HCT116 (cell line): ENCODE data around the gene TPH2. TPM values are rescaled to one million over a fixed set of nuclear protein-coding genes. Genes with fewer than 3 reads are reported as not detected.

Source experiments
- ATAC-seq: fragments of 200-7000 bp; cut with Tn5 transposase; 2 replicates; pipeline ENCODE4 v1.9.1; 2020; ENCODE audit warnings: mild to moderate bottlenecking, moderate library complexity
- BruUV-seq: library from RNA; stranded (reverse); fragments of 400-500 nt; replicated peaks from 2 replicates; lab custom pipeline; 2021; lab: Mats Ljungman, UMichigan
- CTCF ChIA-PET: fragments of 300-600 bp; sonication (Branson Sonifier 250); formaldehyde crosslinking; loops from one replicate; lab custom pipeline; 2021; ENCODE audit warnings: antibody characterized with exemption; lab: Charles Lee
- POLR2A ChIA-PET: fragments of 300-600, 350-600 bp; sonication (Branson Sonifier 250); formaldehyde crosslinking; loops from one replicate; lab custom pipeline; 2021; ENCODE audit warnings: antibody characterized with exemption; lab: Charles Lee
- RAD21 ChIA-PET, 2 experiments: fragments of 300-600 bp; sonication (Branson Sonifier 250); formaldehyde crosslinking; loops; one replicate each; lab custom pipeline; 2023; ENCODE audit warnings: low total read pairs in 2 of 2; ENCODE audit not compliant: uncharacterized antibody in 2 of 2, unreplicated experiment in 2 of 2, low non-redundant PET in 1 of 2; lab: Charles Lee
- DNase-seq: peaks from one replicate; pipeline ENCODE4 v3.0.0-alpha.2; 2010; ENCODE audit warnings: low read depth, low spot score
- H2AFZ ChIP-seq: fragments of 200-600 bp; shearing (Covaris generic), sonication (generic); 2 replicates; pipeline ENCODE4 v1.6.1; 2017; ENCODE audit warnings: low read depth, mixed run types, mixed read lengths, antibody characterized with exemption, low read length; ENCODE audit not compliant: poor library complexity, severe bottlenecking
- H3K27ac ChIP-seq: 2 replicates; pipeline ENCODE4 v1.5.1; 2012; ENCODE audit warnings: low read depth, low read length
- H3K27me3 ChIP-seq: fragments of 200-600 bp; sonication (generic); 2 replicates; pipeline ENCODE4 v1.6.1; 2016; ENCODE audit warnings: mixed run types, low read length, mixed read lengths; ENCODE audit not compliant: insufficient read depth
- H3K36me3 ChIP-seq, 2 experiments: fragments of 200-500 bp in 1 of 2; fragments of 200-600 bp in 1 of 2; sonication (Bioruptor generic) in 1 of 2; sonication (generic) in 1 of 2; 2 replicates each; pipeline versions ENCODE4 v1.5.1 to v1.6.1; 2014 to 2016; ENCODE audit warnings: low read length in 2 of 2, inconsistent platforms in 1 of 2, mixed read lengths in 1 of 2, mixed run types in 1 of 2; ENCODE audit not compliant: insufficient read depth in 2 of 2, control insufficient read depth in 1 of 2
- H3K4me1 ChIP-seq, 2 experiments: fragments of 200-600 bp in 1 of 2; sonication (generic) in 1 of 2; 2 replicates each; pipeline versions ENCODE4 v1.5.1 to v1.6.1; 2012 to 2017; ENCODE audit warnings: low read length in 2 of 2, inconsistent platforms in 1 of 2, mild to moderate bottlenecking in 1 of 2, mixed read lengths in 1 of 2, mixed run types in 1 of 2, moderate library complexity in 1 of 2; ENCODE audit not compliant: insufficient read depth in 2 of 2, control insufficient read depth in 1 of 2
- H3K4me2 ChIP-seq: fragments of 200-600 bp; sonication (generic); 2 replicates; pipeline ENCODE4 v1.6.1; 2017; ENCODE audit warnings: mixed run types, low read length, mixed read lengths
- H3K4me3 ChIP-seq, 2 experiments: fragments of 200-600 bp in 1 of 2; sonication (generic) in 1 of 2; replicated peaks in 1 of 2; 2 replicates each; pipeline ENCODE4 v1.5.1; 2011 to 2016; ENCODE audit warnings: low read length in 2 of 2, control low read depth in 1 of 2, low read depth in 1 of 2, mild to moderate bottlenecking in 1 of 2, mixed read lengths in 1 of 2, mixed run types in 1 of 2
- H3K79me2 ChIP-seq: fragments of 200-600 bp; sonication (generic); 2 replicates; pipeline ENCODE4 v1.6.1; 2017; ENCODE audit warnings: mild to moderate bottlenecking, mixed run types, low read length, moderate library complexity, mixed read lengths; ENCODE audit not compliant: insufficient read depth
- H3K9ac ChIP-seq: fragments of 200-600 bp; sonication (generic); 2 replicates; pipeline ENCODE4 v1.6.1; 2016; ENCODE audit warnings: low read length, mixed read lengths
- H3K9me2 ChIP-seq: fragments of 200-600 bp; sonication (generic), shearing (Covaris generic); 2 replicates; pipeline ENCODE4 v1.6.1; 2017; ENCODE audit warnings: mixed run types, mild to moderate bottlenecking, moderate library complexity; ENCODE audit not compliant: insufficient read depth
- H3K9me3 ChIP-seq, 2 experiments: fragments of 200-500 bp in 1 of 2; fragments of 200-600 bp in 1 of 2; sonication (Bioruptor generic) in 1 of 2; sonication (generic) in 1 of 2; 2 replicates each; pipeline ENCODE4 v1.6.1; 2014 to 2017; ENCODE audit warnings: low read length in 2 of 2, mixed read lengths in 2 of 2, inconsistent platforms in 1 of 2, low read depth in 1 of 2, mild to moderate bottlenecking in 1 of 2, mixed run types in 1 of 2, moderate library complexity in 1 of 2; ENCODE audit not compliant: control insufficient read depth in 1 of 2, insufficient read depth in 1 of 2
- H4K20me1 ChIP-seq: fragments of 200-600 bp; sonication (generic), shearing (Covaris generic); 2 replicates; pipeline ENCODE4 v1.6.1; 2017; ENCODE audit warnings: mixed run types, mild to moderate bottlenecking, moderate library complexity; ENCODE audit not compliant: insufficient read depth
- CBX3 ChIP-seq: IDR thresholded peaks from 2 replicates; pipeline ENCODE4 v1.6.1; 2012; ENCODE audit warnings: low read depth
- EGR1 ChIP-seq: IDR thresholded peaks from 2 replicates; pipeline ENCODE4 v1.6.1; 2012; ENCODE audit warnings: low read depth
- ELF1 ChIP-seq: IDR thresholded peaks from 2 replicates; pipeline ENCODE4 v1.6.1; 2012; ENCODE audit warnings: low read depth, borderline replicate concordance
- EZH2 ChIP-seq: fragments of 200-600 bp; sonication (generic); IDR thresholded peaks from 2 replicates; pipeline ENCODE4 v1.6.1; 2017; ENCODE audit warnings: antibody characterized with exemption, mixed run types
- FOSL1 ChIP-seq: IDR thresholded peaks from 2 replicates; pipeline ENCODE4 v1.6.1; 2012; ENCODE audit warnings: low read depth
- RAD21 ChIP-seq: IDR thresholded peaks from 2 replicates; pipeline ENCODE4 v1.6.1; 2012; ENCODE audit warnings: low read depth, mild to moderate bottlenecking
- SP1 ChIP-seq: IDR thresholded peaks from 2 replicates; pipeline ENCODE4 v1.6.1; 2012; ENCODE audit warnings: low read depth
- SRF ChIP-seq: IDR thresholded peaks from 2 replicates; pipeline ENCODE4 v1.6.1; 2012; ENCODE audit warnings: low read depth
- TCF7L2 ChIP-seq: IDR thresholded peaks from 2 replicates; pipeline ENCODE4 v1.7.0; 2011; ENCODE audit warnings: borderline replicate concordance, inconsistent platforms; ENCODE audit not compliant: insufficient read depth, insufficient read length; ENCODE audit errors: extremely low read depth
- YY1 ChIP-seq: IDR thresholded peaks from 2 replicates; pipeline ENCODE4 v1.6.1; 2011; ENCODE audit warnings: low read length, low read depth, moderate library complexity, mild to moderate bottlenecking; ENCODE audit not compliant: insufficient replicate concordance; ENCODE audit errors: extremely low read depth
- intact Hi-C: fragments of 100-400 bp; cut with micrococcal nuclease; formaldehyde crosslinking; loops from 2 replicates; pipeline ENCODE4 v1.10.0; 2022
- total RNA-seq: library from RNA; stranded (reverse); gene quantifications from one replicate; pipeline ENCODE4 v1.2.1, GENCODE V29; 2021; ENCODE audit not compliant: unreplicated experiment
- TF ChIP-seq, protein P1 (sequence below): IDR thresholded peaks from 2 replicates; pipeline ENCODE4 v1.6.1; 2011; ENCODE audit warnings: mild to moderate bottlenecking, low read length, moderate library complexity; ENCODE audit not compliant: insufficient replicate concordance; ENCODE audit errors: extremely low read depth

TPH2 gene
- total RNA-seq, 1 experiment from 2014 or later = not detected

- TF ChIP-seq, protein P1, sequence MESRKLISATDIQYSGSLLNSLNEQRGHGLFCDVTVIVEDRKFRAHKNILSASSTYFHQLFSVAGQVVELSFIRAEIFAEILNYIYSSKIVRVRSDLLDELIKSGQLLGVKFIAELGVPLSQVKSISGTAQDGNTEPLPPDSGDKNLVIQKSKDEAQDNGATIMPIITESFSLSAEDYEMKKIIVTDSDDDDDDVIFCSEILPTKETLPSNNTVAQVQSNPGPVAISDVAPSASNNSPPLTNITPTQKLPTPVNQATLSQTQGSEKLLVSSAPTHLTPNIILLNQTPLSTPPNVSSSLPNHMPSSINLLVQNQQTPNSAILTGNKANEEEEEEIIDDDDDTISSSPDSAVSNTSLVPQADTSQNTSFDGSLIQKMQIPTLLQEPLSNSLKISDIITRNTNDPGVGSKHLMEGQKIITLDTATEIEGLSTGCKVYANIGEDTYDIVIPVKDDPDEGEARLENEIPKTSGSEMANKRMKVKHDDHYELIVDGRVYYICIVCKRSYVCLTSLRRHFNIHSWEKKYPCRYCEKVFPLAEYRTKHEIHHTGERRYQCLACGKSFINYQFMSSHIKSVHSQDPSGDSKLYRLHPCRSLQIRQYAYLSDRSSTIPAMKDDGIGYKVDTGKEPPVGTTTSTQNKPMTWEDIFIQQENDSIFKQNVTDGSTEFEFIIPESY = no peak
- no peak for TF ChIP-seq TCF7L2
- TF ChIP-seq EGR1 = no peak
- TF ChIP-seq SP1 = no peak
- no peak for TF ChIP-seq SRF
Observed at GRCh38 chr12:72074956-72075355, 136.3 kb downstream of the TPH2 start (continued).

GRCh38 chr12:72075401-72075800 is 136.8 kb downstream of the TPH2 start:
- no peaks in the 10 kb centered on the region for H3K27me3 ChIP-seq
- no peak overlapping the region for H3K9ac ChIP-seq
- H3K4me2 ChIP-seq = no peak overlapping the region
- intact Hi-C loops = no loop called here
- H4K20me1 ChIP-seq = no peaks in the 10 kb centered on the region
- no peaks in the 10 kb centered on the region for H3K4me1 ChIP-seq
- H2AFZ ChIP-seq = no peak overlapping the region
- no peaks in the 10 kb centered on the region for H3K36me3 ChIP-seq
- ChIA-PET POLR2A (no interaction called here), RAD21 (no interaction called here), CTCF (no interaction called here)
- H3K79me2 ChIP-seq = no peaks in the 10 kb centered on the region
- ATAC-seq (no peak), DNase-seq (no peak)
- H3K4me3 ChIP-seq = no peak overlapping the region
- H3K27ac ChIP-seq = no peak overlapping the region
- no TSS peak for BruUV-seq
- TF ChIP-seq RAD21 = no peak
- no peak for TF ChIP-seq SRF
- no peak for TF ChIP-seq YY1
- TF ChIP-seq EGR1 = no peak
- TF ChIP-seq ELF1 = no peak
- TF ChIP-seq, protein P1 = no peak
- no peak for TF ChIP-seq SP1
- TF ChIP-seq EZH2 = no peak
- no peak for TF ChIP-seq FOSL1
- TF ChIP-seq CBX3 = no peak
- no peaks in the 10 kb centered on the region for H3K9me2 ChIP-seq
- H3K9me3 ChIP-seq = no peaks in the 10 kb centered on the region
